Keratinocyte (primary cell): Measurements from ENCODE around the gene GTF3C2. TPM values are rescaled to one million over a fixed set of nuclear protein-coding genes. Genes with fewer than 3 reads are reported as not detected.

Source experiments
- DNase-seq: peaks from one replicate; pipeline ENCODE4 v3.0.0-alpha.2; 2011; ENCODE audit warnings: low read depth, missing footprints, low spot score
- FAIRE-seq: peaks from 2 replicates; lab custom pipeline; 2011; peaks lifted over from hg19 to GRCh38; lab: Jason Lieb, UNC
- H2AFZ ChIP-seq: 2 replicates; pipeline ENCODE4 v1.6.0; 2012; ENCODE audit warnings: low read length, control low read depth, inconsistent platforms; ENCODE audit not compliant: control insufficient read depth
- H3K27ac ChIP-seq: 2 replicates; pipeline ENCODE4 v1.5.1; 2011; ENCODE audit warnings: low read length; ENCODE audit not compliant: control insufficient read depth, insufficient read depth
- H3K27me3 ChIP-seq: 3 replicates; pipeline ENCODE4 v1.6.0; 2011; ENCODE audit warnings: low read length; ENCODE audit not compliant: control insufficient read depth, insufficient read depth; ENCODE audit errors: extremely low read depth
- H3K36me3 ChIP-seq, 2 experiments: 2 replicates in 1 of 2; 3 replicates in 1 of 2; pipeline ENCODE4 v1.5.1; 2011; ENCODE audit warnings: low read length in 2 of 2, mild to moderate bottlenecking in 1 of 2; ENCODE audit not compliant: control insufficient read depth in 2 of 2, insufficient read depth in 2 of 2; ENCODE audit errors: extremely low read depth in 1 of 2
- H3K4me1 ChIP-seq: 3 replicates; pipeline ENCODE4 v1.5.1; 2011; ENCODE audit warnings: low read length; ENCODE audit not compliant: control insufficient read depth, insufficient read depth; ENCODE audit errors: extremely low read depth
- H3K4me2 ChIP-seq: 3 replicates; pipeline ENCODE4 v1.6.0; 2011; ENCODE audit warnings: low read depth, low read length; ENCODE audit not compliant: control insufficient read depth, insufficient read depth; ENCODE audit errors: extremely low read depth
- H3K4me3 ChIP-seq, 3 experiments: fragments of 200-600 bp in 1 of 3; sonication (generic) in 1 of 3; 2 replicates in 2 of 3; 3 replicates in 1 of 3; pipeline ENCODE4 v1.5.1; 2011 to 2016; ENCODE audit warnings: low read length in 3 of 3, mild to moderate bottlenecking in 3 of 3, control low read depth in 2 of 3, inconsistent platforms in 1 of 3, low read depth in 1 of 3, mixed read lengths in 1 of 3, mixed run types in 1 of 3, moderate library complexity in 1 of 3; ENCODE audit not compliant: control insufficient read depth in 2 of 3, insufficient read depth in 2 of 3; ENCODE audit errors: extremely low read depth in 1 of 3
- H3K79me2 ChIP-seq: 2 replicates; pipeline ENCODE4 v1.6.0; 2012; ENCODE audit warnings: low read length; ENCODE audit not compliant: control insufficient read depth, insufficient read depth
- H3K9ac ChIP-seq: 3 replicates; pipeline ENCODE4 v1.6.0; 2011; ENCODE audit warnings: low read length; ENCODE audit not compliant: control insufficient read depth, insufficient read depth; ENCODE audit errors: extremely low read depth
- H3K9me1 ChIP-seq: 3 replicates; pipeline ENCODE4 v1.6.0; 2011; ENCODE audit warnings: low read length; ENCODE audit not compliant: control insufficient read depth, insufficient read depth; ENCODE audit errors: extremely low read depth
- H3K9me3 ChIP-seq: 2 replicates; pipeline ENCODE4 v1.5.1; 2012; ENCODE audit warnings: low read depth, low read length; ENCODE audit not compliant: control insufficient read depth
- H4K20me1 ChIP-seq: 3 replicates; pipeline ENCODE4 v1.6.0; 2011; ENCODE audit warnings: low read length; ENCODE audit not compliant: control insufficient read depth, insufficient read depth; ENCODE audit errors: extremely low read depth
- CTCF ChIP-seq, 3 experiments: IDR thresholded peaks in 1 of 3; conservative IDR thresholded peaks in 1 of 3; optimal IDR thresholded peaks in 1 of 3; 2 replicates in 2 of 3; 3 replicates in 1 of 3; pipeline versions ENCODE3 to v1.5.1; 2011; ENCODE audit warnings: low read length in 3 of 3, mild to moderate bottlenecking in 3 of 3, moderate library complexity in 2 of 3, control low read depth in 1 of 3, inconsistent platforms in 1 of 3; ENCODE audit not compliant: insufficient read depth in 2 of 3; ENCODE audit errors: extremely low read depth in 1 of 3
- EZH2 ChIP-seq: IDR thresholded peaks from one replicate; pipeline ENCODE4 v1.6.1; 2012; ENCODE audit warnings: inconsistent platforms, mild to moderate bottlenecking, low read length, moderate library complexity
- dilution Hi-C: fragments of 300-500 bp; cut with MboI; formaldehyde crosslinking; loops from one replicate; pipeline ENCODE4 v1.7.0; 2020; ENCODE audit warnings: low sequenced_read_pairs; ENCODE audit not compliant: extremely low pct_ligation_motif_present
- polyA plus RNA-seq, 5 experiments: library from polyadenylated mRNA; depleted of rRNA in 3 of 5; stranded (reverse) in 3 of 5; stranded (forward) in 1 of 5; unstranded in 1 of 5; fragments of >200 nt; gene quantifications; 1 replicate in 1 of 5; 2 replicates in 3 of 5; 3 replicates in 1 of 5; pipeline versions ENCODE4 v1.2.1 to v1.2.3, GENCODE V29; 2011 to 2012; ENCODE audit warnings: missing spikeins in 2 of 5, low read depth in 1 of 5, low replicate concordance in 1 of 5

Gene GTF3C2
- polyA plus RNA-seq, 1 donor (not counting 4 experiments of a cell fraction or from before 2014, with no cell fraction given) = 53.4 TPM

DNA sequence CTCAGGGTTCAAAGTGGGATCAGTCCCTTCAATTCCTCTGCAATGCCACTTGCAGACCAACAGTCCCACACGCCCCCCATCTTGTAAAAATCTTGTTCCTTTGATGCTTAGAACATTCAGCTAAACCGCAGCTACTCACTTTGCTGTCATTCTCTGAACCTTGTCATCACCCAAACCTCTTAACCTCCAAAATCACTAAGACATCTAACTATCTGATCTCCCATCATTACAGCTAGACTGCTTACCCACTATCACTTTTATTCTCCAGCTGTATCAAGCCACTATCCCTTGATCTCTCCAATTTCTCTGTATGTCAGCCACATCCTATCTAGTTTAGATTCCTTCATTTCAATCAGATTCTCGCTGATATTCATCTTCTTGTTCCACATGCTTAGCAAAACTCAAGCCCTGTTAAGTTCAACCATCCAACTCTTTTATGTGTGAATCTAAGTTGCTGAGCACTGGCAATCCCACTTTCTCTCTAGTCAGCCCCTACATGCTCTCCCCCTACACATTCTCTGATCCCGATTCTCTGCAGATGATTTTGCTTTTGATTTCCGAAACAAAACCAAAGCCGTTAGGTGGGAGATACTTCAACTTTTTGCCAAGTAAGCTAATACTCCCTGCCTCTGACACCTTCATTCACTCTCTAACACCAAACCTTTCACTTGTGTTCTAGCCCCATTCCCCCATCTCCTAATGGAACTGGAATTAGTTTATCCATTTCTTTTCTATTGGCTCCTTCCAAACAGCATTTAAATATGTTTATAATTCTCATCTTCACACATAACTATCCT lies 4.6 kb downstream of the GTF3C2 start:
- H3K9me3 ChIP-seq = no peaks in the 10 kb centered on the region
- no peak for DNase-seq
- dilution Hi-C loops = no loop called here
- H3K36me3 ChIP-seq = peaks cover 0 to 5% of the 10 kb centered on the region in 2 experiments
- H3K27ac ChIP-seq = no peak overlapping the region
- peaks cover 12% of the 10 kb centered on the region for H3K4me1 ChIP-seq
- H3K4me2 ChIP-seq = no peak overlapping the region
- H3K79me2 ChIP-seq = peaks cover 86% of the 10 kb centered on the region
- no peaks in the 10 kb centered on the region for H3K27me3 ChIP-seq
- TF ChIP-seq CTCF (optimal IDR thresholded peaks at IDR 0.05 in 1 of 3, IDR thresholded peaks at IDR 0.05 in 1 of 3, conservative IDR thresholded peaks at IDR 0.05 in 1 of 3; ENCODE audit: extremely low read depth in 1 of 3, insufficient read depth in 2 of 3, low read length in 3 of 3) (no peak), EZH2 (no peak)
- no peak overlapping the region for H2AFZ ChIP-seq
- H3K9ac ChIP-seq = no peak overlapping the region
- FAIRE-seq = no peak
- H3K4me3 ChIP-seq = no peak overlapping the region
- no peaks in the 10 kb centered on the region for H4K20me1 ChIP-seq
- no peaks in the 10 kb centered on the region for H3K9me1 ChIP-seq

GRCh38 chr2:27350106-27350693 lies 6.4 kb downstream of the GTF3C2 start:
- no peak for FAIRE-seq
- Histone ChIP-seq H3K4me3 (no peak overlapping the region), H3K9ac (no peak overlapping the region), H3K9me3 (no peaks in the 10 kb centered on the region), H3K27ac (no peak overlapping the region), H3K9me1 (no peaks in the 10 kb centered on the region), H3K36me3 (peaks cover 0 to 5% of the 10 kb centered on the region in 2 experiments), H2AFZ (no peak overlapping the region), H3K4me2 (no peak overlapping the region), H4K20me1 (no peaks in the 10 kb centered on the region), H3K4me1 (peaks cover 6% of the 10 kb centered on the region), H3K79me2 (peaks cover 91% of the 10 kb centered on the region), H3K27me3 (no peaks in the 10 kb centered on the region)
- no peak for TF ChIP-seq EZH2
- TF ChIP-seq CTCF (optimal IDR thresholded peaks at IDR 0.05 in 1 of 3, IDR thresholded peaks at IDR 0.05 in 1 of 3, conservative IDR thresholded peaks at IDR 0.05 in 1 of 3; ENCODE audit: extremely low read depth in 1 of 3, insufficient read depth in 2 of 3, low read length in 3 of 3) = no peak
- DNase-seq = no peak
- dilution Hi-C loops = no loop called here
